GM10266 (cell line): ENCODE data around the gene ARMH3.

Experiments used
- DNase-seq: peaks from one replicate; pipeline ENCODE4 v3.0.0; 2012; ENCODE audit errors: extremely low spot score
- CTCF ChIP-seq: IDR thresholded peaks from 2 replicates; pipeline ENCODE4 v1.5.1; 2012; ENCODE audit warnings: mild to moderate bottlenecking, low read depth; ENCODE audit not compliant: control insufficient read depth, insufficient read depth; ENCODE audit errors: missing control alignments

The ARMH3 gene

GRCh38 chr10:101797403-101798059 lies 258.4 kb downstream of the ARMH3 start:
- TF ChIP-seq CTCF = no peak
- no peak for DNase-seq
